ENCODE measurements around the gene ANKRA2.

GRCh38 chr5:73507062-73507461, 58.4 kb downstream of the ANKRA2 start:
- TF ChIP-seq MAX (IDR thresholded peaks at IDR 0.05) = no peak
- no peak for TF ChIP-seq RAD21 (IDR thresholded peaks at IDR 0.05; ENCODE audit: low read depth)
- TF ChIP-seq, protein P1, sequence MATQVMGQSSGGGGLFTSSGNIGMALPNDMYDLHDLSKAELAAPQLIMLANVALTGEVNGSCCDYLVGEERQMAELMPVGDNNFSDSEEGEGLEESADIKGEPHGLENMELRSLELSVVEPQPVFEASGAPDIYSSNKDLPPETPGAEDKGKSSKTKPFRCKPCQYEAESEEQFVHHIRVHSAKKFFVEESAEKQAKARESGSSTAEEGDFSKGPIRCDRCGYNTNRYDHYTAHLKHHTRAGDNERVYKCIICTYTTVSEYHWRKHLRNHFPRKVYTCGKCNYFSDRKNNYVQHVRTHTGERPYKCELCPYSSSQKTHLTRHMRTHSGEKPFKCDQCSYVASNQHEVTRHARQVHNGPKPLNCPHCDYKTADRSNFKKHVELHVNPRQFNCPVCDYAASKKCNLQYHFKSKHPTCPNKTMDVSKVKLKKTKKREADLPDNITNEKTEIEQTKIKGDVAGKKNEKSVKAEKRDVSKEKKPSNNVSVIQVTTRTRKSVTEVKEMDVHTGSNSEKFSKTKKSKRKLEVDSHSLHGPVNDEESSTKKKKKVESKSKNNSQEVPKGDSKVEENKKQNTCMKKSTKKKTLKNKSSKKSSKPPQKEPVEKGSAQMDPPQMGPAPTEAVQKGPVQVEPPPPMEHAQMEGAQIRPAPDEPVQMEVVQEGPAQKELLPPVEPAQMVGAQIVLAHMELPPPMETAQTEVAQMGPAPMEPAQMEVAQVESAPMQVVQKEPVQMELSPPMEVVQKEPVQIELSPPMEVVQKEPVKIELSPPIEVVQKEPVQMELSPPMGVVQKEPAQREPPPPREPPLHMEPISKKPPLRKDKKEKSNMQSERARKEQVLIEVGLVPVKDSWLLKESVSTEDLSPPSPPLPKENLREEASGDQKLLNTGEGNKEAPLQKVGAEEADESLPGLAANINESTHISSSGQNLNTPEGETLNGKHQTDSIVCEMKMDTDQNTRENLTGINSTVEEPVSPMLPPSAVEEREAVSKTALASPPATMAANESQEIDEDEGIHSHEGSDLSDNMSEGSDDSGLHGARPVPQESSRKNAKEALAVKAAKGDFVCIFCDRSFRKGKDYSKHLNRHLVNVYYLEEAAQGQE (IDR thresholded peaks at IDR 0.05; ENCODE audit: low read depth) = no peak
- no peak for TF ChIP-seq CEBPB (IDR thresholded peaks at IDR 0.05)
- no peak for TF ChIP-seq EP300 (IDR thresholded peaks at IDR 0.05; ENCODE audit: borderline replicate concordance)
- no peak for TF ChIP-seq TCF12 (IDR thresholded peaks at IDR 0.05; ENCODE audit: low read depth)
- TF ChIP-seq EGR1 (IDR thresholded peaks at IDR 0.05) = no peak
- TF ChIP-seq, protein P2, sequence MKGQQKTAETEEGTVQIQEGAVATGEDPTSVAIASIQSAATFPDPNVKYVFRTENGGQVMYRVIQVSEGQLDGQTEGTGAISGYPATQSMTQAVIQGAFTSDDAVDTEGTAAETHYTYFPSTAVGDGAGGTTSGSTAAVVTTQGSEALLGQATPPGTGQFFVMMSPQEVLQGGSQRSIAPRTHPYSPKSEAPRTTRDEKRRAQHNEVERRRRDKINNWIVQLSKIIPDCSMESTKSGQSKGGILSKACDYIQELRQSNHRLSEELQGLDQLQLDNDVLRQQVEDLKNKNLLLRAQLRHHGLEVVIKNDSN (IDR thresholded peaks at IDR 0.05) = no peak
- TF ChIP-seq ZBTB7A (IDR thresholded peaks at IDR 0.05; ENCODE audit: low read depth) = no peak
- TF ChIP-seq TAF1 (IDR thresholded peaks at IDR 0.05; ENCODE audit: low read depth) = no peak
- TF ChIP-seq YY1 (IDR thresholded peaks at IDR 0.05; ENCODE audit: low read depth) = no peak

All from Ishikawa (cell line).